Kidney glomerular epithelial cell (primary cell): Measurements from ENCODE around the gene CCM2.

Experiments used
- DNase-seq: peaks from one replicate; lab custom pipeline; 2025; lab: John Stamatoyannopoulos, UW

The CCM2 gene

DNA sequence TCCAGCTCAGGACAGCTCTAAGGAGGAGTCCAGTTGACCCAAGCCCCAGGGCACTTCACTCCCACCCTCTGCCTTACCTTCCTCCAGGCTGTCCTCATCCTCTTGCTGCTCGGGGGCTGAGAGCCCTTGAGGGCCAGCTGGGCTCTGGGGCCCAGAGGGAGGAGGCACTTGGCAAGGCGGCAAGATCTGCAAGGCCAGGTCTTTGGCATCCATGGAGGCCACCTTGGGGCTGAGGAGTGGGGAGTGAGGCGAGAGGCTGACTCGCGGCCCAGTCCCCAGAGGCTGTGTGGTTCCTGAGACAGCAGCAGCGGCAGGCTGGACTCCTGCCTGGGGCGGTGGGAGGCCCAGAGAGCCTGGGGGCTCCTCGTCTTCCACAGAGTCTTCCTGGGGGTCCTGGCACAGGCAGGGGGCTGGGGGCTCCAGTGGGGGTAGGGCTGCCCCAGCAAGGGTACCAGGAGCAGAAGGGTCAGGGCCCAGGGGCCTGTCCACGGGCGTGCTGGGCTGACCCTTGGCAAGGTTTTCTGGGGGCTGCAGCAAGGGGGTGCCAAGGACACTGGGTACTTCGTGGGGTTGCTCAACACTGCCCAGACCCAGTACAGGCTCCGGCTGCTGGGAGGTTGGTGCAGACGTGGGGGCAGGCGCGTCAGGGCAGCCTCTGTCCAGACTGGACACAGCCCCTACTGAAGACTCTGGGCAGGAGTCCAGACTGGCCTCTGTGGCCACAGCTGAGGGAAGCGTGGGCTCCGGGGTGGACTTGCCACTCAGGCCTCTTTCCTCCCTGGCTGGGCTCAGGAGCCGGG is 82.2 kb downstream of the CCM2 start:
- no peak for DNase-seq

DNA sequence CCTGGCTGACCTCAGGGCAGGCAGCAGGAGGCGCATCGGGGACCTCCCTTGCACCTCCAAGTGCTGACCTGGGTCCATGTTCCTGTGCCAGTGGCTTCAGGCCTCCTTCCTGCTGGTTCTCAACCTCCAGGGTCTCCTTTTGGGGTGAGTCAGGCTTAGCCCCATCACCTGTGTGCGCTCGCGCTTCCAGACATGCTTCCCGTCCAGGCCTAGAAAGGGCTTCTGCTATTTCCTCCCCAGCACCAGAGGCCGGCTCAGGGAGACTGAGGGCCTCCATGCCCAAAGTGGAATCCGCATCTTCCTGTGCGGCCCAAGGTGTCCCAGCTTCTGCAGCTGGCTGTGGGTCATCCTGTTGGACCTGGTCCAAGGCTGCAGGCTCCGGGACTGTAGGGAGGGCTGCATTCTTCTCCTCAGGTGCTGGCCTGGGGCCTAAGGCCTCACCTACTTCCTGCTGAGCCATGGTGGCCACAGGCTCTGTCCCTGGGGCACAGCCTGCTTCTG is 82.9 kb downstream of the CCM2 start:
- DNase-seq: no peak

DNA sequence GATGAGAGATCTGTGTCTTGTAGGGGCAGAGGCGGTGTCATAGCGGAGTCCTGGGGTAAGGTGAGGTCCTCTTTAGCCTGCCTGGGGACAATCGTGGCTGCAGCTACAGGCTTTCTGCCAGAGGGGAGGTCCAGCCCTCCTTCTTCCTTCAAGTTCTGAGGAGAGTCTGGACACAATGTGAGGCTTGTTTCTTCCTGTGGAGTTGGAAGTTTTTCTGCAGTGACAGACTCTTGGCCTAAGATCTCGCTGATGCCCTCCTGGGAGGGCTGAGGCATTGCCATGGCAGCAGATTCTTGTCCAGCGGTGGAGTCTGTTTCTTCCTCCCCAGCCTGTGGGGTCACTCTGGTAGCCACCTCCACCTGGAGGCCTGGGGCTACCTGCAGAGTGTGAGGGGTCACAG is 84.3 kb downstream of the CCM2 start:
- no peak for DNase-seq

DNA sequence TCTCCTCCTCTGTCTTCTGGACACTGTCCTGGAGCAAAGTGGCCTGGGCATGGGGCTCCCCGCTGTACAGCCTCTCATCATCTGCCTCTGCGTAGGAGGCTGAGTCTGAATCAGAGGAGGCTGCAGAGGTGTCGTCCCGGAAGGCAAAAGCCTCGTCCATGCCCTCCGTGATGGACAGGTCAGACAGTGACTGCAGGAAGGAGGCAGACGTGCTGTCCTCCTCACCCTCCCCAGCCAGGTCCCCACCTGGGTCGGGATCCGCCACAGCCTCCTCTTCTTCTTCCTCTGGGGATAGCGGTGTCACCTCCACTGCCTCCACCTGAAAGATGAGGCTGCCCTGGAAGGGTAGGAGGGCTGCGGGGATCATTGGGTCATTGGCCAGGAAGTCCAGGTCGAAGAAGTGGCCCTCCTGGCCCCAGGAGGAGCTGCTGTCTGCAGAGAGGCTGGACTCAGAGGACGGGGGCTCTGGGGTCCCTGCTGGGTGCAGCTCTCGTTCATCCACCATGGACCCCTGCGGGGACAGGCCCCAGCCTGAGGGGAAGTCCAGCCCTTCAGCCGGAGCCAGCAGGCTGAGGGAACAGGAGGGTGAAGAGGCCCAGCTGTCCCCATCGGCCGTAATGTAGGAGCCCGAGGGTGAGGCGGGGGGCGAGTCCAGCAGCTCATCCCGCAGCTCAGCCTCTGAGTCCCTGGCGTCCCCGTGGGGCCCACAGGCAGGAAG is 85.1 kb downstream of the CCM2 start:
- DNase-seq: no peak

DNA sequence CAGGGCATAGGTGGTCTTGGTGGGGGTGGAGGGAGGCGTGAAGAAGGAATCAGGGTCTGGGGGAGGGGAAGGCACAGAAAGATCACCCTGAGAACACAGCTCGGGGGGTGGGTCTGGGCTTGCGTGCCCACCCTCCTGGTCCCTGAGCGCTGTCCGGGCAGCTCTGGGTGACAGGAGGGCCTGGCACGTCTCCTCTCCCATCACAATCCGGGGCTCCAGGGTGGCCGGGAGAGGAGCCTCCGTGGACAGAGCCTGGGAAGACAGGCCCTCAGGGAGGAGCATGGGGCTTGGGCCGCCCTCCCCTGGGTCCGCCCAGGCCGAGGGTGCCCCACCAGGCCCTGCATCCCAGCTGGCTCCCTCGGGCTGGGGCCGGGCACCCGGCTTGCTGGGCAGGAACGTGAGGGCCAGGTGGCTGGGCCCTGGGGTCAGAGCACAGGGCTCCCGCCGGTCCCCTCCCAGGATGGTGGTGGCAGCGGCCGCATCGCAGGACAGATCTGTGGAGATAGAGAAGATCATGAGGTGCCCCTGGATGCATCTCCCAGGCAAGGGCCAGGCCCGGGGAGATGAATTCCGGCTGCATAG is 85.7 kb downstream of the CCM2 start:
- DNase-seq: no peak

DNA sequence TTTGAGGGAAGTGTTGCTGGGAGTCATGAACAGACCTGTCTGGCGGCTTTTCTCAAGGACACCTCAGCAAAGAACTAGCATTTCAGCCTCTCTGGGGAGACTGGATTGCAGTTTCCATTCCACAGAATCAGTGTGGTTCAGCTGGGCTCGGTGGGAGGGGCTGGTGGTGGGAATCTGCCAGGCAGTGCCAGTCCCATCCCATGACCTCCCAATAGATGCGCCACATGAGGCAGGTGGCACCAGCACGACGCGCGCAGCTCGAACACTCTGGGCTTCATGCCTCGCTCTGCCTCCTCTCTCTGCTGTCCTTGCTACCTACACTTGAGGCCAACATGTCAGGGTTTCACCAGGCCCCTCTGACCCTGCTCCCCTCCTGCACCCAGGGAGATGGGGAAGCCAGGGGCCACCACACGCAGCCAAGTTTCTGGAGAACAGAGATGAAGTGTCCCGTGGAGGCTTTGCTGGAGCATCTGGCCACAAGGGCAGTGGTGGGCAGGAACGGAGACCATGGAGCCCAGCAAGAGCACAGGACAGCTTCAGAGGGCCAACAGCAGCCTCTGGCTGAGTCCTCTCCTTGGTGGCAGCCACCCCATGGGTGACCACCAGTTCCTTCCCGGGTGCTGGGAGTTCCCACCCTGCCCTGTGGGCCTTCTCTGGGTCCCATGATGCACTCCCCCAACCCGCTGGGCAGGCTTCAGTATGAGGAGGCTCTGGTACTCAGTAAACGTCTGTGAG is 86.5 kb downstream of the CCM2 start:
- DNase-seq: no peak

DNA sequence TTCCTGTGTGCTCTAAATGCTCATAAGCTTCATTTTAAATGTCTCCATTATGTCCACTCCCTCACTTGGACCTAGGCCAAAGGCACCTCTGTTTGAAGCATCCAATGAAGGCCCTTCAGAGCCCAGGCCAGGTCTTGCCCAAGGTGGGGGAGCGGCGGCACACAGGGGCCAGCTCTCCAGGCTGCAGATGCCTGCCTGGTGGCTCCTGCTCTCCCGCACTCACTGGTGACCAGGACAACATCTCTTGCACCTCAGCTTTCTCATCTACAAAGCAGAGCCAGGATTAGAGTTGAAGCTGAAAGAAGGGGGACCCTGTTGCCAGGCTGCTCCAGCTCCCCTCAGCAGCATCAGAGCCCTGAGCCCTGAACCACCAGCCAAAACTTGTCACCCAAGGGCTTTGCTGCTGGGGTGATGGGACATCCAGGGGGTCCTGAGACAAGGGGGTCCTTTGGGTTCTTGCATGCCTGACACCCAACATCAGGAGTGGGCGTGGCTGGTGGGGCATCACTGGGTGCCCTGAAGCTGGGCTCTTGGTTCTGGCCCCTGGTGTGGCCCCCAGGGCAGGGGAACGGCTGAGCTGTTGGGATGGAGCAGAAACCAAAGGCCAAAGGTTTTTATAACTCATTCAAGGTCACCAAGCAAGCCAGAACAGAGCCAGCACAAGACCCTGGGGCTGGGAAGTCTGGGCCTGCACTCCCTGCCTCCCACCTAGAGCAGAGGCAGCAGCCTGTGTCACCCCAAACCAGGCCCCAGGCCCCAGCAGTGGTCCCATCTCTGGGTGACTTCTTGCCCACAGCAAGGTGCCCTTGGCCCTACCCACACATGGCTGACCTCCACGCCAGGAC is 87.5 kb downstream of the CCM2 start:
- DNase-seq: no peak

DNA sequence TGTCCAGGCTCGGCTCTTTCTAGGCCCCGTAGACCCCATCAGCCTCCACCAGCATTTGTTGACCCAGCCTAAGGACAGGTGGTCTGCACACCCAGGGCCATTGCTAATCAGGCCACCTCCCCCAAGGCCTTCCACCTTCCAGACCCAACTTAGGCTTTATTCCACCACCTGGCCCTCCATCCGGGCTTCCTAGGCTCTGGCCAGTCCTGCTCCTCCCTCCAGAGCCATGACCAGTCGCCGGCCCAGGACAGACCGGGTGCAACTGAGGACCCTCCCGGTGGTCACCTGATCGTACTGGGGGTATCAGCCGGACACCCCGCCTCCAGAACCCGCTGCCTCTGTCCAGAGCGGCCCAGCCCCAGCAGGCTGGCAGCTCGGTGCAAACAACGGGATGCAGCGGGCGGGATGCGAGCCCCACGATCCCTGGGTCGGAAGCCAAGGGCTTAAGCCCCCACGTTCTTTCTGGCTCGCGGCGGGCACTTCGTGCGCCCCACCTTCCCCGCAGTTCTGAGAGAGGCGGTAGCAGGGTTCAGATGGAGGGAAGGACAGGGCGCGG is 88.2 kb downstream of the CCM2 start:
- no peak for DNase-seq

DNA sequence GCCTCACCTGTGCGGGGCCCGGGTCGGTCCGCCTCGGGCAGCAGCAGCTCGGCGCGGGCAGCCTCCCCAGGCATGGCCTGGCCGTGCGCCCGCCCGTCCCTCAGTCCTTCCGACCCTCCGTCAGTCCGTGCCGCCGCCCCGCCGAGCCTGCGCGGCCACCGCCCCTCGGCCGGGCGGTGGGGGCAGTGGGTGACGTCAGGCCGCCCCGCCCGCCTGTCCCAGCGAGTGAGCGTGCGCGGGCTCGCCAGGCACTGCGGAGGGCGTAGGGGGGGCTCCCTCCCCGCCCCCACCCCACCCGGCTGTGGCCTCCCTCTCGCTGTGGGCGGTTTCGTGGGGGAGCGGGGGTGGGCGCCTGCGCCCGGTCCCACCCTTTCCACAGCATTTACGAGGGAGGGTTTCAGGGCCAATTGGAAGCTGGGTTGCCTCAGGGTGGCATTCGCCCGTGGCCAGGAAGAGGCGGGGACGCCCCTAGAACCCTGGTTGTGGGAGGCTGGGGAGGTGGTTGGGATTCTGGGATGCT is 88.9 kb downstream of the CCM2 start, which contains the start of gene NACAD:
Gene NACAD, minus strand, starts transcription at position 149 of the 520 bp plus-strand sequence. Its CDS starts 75 bp downstream, at position 74.
- DNase-seq: peak; percentile 13

DNA sequence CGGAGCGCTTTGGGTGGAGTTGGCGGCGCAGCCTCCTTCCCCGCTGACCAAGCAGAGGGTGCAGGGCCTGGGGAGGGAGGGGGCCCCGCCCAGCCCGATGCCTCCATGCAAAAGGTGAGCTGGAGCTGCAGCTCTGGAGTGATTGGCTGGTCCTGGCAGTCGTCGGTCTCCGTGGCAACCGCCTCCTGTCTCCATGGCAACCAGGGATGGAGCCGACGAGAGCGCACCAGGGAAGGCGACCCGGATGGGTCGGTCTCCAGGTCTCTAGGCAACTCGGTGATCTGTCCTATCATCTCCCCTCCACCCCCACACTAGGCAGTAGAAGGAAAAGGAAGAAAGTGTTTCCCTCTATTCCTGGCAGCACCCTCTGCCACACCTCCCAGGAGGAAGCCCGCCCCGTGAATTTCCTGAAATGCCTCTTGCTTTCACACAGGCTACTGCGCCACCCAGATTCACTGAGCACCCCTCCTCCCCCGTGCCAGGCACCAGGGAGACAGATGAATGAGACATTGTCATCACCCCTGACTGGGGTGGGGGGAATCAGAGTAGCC is 89.4 kb downstream of the CCM2 start:
- DNase-seq: peak; percentile 13

DNA sequence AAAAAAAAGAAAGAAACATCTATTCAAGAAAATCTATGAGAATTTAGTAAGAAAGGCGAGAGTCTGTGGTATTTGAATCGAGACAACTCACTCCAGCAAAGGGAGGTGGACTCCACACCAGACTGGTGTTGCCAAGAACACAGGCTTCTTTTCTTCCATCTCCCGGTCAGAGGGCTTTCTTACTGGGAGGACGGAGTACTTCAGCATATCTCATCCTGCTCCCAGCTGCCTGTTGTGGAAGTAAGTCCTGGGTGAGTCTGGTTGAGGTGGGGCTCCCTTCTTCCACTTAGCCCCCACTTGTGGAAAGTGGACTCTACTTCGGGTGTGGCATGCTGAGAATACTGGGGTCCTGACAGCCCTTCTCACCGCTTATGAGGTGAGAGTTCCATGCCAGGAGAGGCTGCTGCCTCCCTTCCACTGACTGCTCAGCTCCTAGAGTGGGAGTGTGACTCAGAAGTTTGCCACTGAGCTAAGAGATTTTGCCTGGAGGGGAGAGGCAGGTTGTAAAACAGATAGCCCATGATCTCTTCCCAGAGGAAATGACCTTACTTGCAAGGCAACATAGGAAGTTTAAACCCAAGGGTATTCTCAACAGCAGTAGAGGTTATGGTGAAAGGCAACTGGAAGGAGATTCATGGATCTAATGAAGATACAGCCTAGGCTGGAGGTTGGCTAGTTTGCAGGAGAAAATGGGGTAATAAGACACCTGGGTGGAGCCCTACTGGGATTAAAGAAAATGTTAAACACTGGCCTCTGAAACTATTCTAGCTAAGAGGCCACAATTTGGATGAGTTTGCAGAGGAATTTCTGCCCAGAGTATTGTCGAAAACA is 92.3 kb downstream of the CCM2 start:
- peak; percentile 2 for DNase-seq

DNA sequence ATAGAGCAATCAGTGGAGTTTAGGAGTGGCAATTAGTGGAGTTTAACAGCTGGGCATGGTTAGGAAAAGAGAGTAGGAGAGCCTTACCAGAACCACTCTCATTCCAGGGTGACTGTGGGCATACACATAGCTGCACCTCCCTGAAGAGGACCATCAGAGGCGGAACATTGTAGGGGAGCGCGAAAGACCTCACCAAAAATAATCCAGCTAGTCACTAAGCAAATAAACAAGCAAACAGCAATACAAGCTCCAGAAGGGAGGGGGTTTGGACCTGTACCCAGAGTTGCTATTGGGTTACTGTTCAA is 92.9 kb downstream of the CCM2 start:
- DNase-seq: no peak

DNA sequence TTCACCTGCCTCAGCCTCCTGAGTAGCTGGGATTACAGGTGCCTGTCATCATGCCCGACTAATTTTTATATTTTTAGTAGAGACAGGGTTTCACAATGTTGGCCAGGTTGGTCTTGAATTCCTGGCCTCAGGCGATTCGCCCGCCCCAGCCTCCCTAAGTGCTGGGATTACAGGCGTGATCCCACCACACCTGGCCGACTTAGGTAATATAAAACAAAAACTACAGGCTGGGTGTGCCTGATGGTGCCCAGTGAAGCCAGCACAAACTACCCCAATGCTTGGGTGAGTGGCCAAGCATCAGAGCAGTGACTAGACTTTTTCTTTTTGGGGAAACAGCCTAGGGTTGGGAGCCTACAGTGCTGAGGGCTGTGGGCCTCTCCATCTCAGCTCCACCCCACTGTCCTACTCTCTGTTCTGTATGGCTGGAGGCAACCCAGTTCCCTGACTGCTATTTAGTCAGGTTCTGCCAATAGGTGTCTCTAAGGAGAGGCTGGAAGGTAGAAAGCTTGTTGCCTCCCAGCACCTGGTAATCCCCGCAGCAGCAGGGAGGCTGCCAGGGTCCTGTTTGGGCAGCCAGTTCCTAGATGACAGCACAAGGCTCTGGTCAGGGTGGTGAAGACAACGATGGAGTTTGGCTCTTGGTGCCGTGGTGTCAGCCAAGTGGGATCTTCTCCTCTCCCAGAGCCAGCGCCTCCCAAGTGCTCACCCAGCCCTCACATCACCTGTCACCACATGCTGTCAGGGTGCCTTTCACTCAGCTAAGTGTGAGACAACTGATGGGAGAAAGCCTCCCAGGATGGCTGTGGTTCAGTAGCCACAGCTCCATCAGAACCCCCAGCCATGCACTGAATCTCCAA is 99.2 kb downstream of the CCM2 start:
- DNase-seq: no peak

DNA sequence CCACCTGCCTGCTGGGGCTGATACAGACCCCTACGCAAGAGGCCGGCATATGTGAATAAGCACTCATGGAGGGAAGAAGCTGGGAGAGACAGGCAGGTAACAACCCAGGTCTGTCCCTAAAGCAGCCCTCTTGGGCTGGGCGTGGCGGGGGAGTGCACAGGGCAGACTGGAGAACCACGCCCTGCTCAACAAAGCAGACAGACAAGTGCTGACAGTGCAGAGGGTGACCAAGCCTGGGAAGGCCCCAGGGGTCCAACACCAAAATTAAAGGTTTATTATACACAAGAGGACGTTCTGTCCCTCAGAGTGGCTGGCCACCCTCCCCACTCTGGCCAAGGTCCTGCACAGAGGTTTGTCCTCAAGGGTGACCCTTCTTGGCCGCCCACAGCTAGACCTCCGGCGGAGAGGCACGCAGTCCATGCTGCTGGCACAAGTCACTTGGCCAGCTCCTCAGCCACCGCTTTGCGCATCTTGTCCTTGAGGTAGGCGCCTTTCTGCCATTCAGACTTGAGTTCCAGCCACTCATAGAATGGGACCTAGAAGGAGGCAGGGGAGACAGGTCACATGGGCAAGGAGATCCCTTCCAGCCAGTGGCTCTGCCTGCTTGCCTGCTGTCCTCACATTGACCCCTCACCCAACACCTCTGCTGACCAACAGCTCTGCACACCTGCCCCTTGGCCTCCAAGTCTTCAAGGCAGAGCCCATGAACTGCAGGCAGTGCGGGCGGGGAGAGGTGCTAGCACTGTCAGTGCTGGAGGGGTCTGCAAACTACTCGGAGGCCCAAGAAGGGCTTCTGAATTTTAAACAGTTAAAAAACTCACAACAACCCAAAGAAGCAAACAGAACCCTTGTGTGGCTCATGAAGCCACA is 100.1 kb downstream of the CCM2 start:
- DNase-seq: no peak

DNA sequence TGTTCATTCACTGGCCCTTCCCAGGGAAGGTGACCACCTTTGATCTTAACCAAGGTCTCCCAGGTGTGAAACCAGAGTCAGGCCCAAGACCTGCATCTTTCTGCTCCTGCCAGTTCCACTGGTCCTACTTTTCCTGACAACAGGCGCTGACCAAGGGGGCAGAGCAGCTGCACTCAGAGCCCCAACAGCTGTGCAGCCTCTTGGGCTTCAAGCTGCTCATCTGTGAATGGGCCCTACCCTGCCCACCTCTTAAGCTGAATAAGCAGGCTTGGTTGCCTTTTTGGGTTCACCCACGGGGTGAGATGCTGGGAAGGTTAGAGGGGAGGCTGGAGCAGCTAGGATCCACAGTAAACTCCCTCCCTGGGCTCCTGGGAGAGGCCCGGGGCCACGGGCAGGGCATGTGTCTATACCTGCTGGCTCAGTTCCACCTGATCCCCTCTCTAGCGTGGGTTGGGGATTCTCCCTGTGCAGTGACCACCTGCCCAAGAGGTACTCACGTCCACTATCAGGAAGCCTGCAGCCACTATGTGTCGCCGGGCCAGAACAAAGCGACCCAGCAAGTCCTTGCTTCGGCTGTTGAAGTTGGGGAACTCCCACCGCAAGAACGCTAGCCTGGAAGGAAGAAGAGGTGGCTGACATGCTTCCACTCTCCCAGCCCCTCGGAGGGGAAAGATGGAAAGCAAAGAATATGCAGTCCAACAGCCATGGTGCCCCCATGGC is 100.9 kb downstream of the CCM2 start:
- no peak for DNase-seq

DNA sequence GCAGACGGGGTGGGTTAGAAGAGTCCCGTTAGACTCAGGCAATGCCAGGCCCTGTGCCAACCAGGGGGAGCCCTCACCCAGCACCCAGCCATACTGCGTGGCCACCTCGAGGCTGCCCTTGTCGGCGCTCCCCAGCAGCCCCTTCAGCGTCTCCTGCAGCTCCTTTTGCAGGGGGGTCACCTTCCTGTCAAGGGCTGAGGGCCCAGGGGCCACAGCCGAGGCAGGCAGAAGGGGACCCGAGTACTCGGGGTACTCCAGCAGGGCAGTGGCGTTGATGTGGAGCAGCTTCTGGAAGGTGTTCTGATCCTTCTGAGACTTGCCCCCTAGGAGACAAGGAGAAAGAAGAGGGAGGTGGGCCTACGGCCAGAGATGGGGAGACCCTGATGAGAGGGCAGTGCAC is 101.7 kb downstream of the CCM2 start:
- DNase-seq: no peak
